ENCODE results near the gene ZDHHC8. TPM values are rescaled to one million over a fixed set of nuclear protein-coding genes. Genes with fewer than 3 reads are reported as not detected.

ZDHHC8 gene
- total RNA-seq, 3 donors from 2014 or later: 10.2 to 14.1 (median 11.2) TPM

DNA sequence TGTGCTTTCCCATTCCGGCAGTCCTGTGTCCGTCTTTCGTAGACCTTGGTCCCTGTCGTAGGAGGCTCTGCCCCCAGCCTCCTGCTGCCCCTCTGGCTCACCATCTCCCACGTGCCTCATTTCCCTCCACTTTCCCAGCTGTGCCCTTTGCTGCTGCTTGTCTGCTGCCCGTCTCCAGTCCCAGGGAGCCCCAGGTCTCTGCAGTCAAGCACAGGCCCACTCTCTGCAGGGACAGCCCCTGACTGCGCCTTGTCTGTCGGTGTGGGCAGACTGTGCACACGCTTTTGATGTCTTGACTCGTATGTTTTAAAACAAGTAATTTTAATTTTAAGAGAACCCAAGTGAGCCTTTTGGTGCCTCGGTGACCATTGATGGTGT is 39.1 kb upstream of the ZDHHC8 start:
- Histone ChIP-seq H3K27me3 (no peaks in the 10 kb centered on the region), H3K4me3 (no peak overlapping the region), H3K9me3 (no peaks in the 10 kb centered on the region), H3K27ac (no peak overlapping the region), H3K36me3 (peaks cover 23% of the 10 kb centered on the region), H3K4me1 (no peaks in the 10 kb centered on the region)
- TF ChIP-seq POLR2AphosphoS5 (IDR thresholded peaks at IDR 0.05) (no peak), POLR2A (IDR thresholded peaks at IDR 0.05) (no peak)
- TF ChIP-seq, protein P1, sequence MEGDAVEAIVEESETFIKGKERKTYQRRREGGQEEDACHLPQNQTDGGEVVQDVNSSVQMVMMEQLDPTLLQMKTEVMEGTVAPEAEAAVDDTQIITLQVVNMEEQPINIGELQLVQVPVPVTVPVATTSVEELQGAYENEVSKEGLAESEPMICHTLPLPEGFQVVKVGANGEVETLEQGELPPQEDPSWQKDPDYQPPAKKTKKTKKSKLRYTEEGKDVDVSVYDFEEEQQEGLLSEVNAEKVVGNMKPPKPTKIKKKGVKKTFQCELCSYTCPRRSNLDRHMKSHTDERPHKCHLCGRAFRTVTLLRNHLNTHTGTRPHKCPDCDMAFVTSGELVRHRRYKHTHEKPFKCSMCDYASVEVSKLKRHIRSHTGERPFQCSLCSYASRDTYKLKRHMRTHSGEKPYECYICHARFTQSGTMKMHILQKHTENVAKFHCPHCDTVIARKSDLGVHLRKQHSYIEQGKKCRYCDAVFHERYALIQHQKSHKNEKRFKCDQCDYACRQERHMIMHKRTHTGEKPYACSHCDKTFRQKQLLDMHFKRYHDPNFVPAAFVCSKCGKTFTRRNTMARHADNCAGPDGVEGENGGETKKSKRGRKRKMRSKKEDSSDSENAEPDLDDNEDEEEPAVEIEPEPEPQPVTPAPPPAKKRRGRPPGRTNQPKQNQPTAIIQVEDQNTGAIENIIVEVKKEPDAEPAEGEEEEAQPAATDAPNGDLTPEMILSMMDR (IDR thresholded peaks at IDR 0.05): no peak
- no peak for DNase-seq (ENCODE audit: low spot score in 2 of 2)
- intact Hi-C loops (cut with DNase I; ENCODE audit: low total_unique reads): no loop called here

DNA sequence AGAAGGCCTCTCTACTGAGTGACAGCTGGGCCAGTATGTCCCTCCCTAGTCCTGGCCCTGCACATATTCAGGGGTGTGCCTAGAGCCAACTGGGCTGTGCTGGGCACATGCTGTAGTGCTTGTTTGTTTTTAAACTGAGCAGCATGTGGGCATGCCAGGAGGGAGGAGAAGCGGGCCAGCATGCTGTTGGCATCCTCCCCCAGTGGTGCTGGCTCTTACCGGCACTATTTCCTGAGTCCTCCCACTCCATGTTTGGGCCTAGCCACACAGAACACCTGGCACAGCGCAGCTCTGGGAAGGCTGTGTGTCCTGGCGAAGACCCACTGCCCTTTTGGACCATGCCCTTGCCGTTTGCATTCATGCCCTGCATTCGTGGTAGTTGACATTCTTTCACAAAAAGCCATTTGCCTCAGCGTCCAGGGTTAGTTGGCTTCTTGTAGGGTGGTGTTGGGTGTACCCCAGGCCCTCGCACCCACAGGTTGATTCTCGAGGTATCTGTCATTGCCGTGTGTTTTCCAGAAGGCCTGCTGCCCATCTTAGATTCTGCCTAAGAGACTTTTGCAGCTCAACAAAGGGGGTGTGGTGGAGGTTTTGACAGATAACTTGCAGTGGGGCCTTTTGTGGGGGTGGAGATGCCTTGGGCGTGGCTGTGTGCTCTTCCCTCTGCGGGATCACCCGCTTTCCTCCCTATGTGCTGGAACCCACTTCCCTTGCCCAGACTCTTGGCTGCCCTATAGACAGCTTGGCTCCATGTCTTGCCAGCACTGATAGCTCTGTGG is 38.0 kb upstream of the ZDHHC8 start:
- intact Hi-C loops (cut with DNase I; ENCODE audit: low total_unique reads): no loop called here
- no peak overlapping the region for H3K4me3 ChIP-seq
- DNase-seq (ENCODE audit: low spot score in 2 of 2): peak in 1 of 2 donors; percentile 58
- peaks cover 13% of the 10 kb centered on the region for H3K36me3 ChIP-seq
- no peaks in the 10 kb centered on the region for H3K9me3 ChIP-seq
- no peaks in the 10 kb centered on the region for H3K4me1 ChIP-seq
- no peaks in the 10 kb centered on the region for H3K27me3 ChIP-seq
- TF ChIP-seq, protein P1 (IDR thresholded peaks at IDR 0.05): no peak
- TF ChIP-seq POLR2AphosphoS5 (IDR thresholded peaks at IDR 0.05): no peak
- no peak for TF ChIP-seq POLR2A (IDR thresholded peaks at IDR 0.05)
- H3K27ac ChIP-seq: no peak overlapping the region

DNA sequence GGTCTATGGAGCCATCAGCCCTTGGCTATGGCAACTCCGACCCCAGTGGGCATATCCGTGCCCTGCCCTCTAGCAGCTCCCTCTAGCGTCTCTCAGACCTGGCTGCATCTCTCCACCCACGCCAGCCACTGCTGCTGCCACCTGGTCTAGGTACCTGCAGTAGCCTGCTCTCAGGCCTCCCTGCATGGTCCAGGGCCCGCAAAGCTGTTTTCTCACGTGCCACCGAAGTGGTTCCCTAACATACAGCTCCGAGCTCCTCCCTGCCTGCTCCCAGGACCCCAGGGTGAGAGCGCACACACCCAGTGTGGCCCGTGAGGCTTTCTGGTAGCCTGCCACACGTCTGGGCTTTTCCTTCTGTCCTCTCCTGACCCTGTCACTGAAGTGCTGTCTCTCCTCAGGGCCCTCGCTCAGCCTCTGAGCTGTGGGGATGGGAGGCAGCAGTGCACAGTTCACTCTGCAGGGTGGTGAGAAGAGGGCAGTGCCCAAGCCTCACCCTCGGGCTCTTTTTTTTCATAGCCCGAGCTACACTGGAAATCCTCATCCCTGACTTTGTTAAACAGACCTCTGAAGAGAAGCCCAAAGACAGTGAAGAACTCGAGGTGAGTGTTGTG is 37.3 kb upstream of the ZDHHC8 start:
- intact Hi-C loops (cut with DNase I; ENCODE audit: low total_unique reads): no loop called here
- H3K36me3 ChIP-seq: peaks cover 13% of the 10 kb centered on the region
- no peak for DNase-seq (ENCODE audit: low spot score in 2 of 2)

DNA sequence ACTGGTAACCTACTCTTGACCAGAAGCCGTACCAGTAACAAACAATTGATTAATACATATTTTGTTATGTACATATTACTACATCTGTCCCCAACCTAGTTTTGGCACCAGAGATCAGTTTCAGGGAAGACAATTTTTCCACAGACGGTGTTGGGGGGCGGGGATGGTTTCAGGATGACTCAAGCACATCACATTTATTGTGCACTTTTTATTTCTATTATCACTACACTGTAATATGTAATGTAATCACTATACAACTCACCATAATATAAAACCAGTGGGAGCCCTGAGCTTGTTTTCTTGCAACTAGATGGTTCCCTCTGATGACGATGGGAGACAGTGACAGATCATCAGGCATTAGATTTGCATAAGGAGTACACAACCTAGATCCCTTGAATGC is 36.1 kb upstream of the ZDHHC8 start:
- TF ChIP-seq, protein P1 (IDR thresholded peaks at IDR 0.05): no peak
- no peak for TF ChIP-seq POLR2AphosphoS5 (IDR thresholded peaks at IDR 0.05)
- TF ChIP-seq POLR2A (IDR thresholded peaks at IDR 0.05): no peak
- H3K4me3 ChIP-seq: no peak overlapping the region
- no peaks in the 10 kb centered on the region for H3K9me3 ChIP-seq
- intact Hi-C loops (cut with DNase I; ENCODE audit: low total_unique reads): no loop called here
- H3K27me3 ChIP-seq: no peaks in the 10 kb centered on the region
- peaks cover 13% of the 10 kb centered on the region for H3K36me3 ChIP-seq
- H3K27ac ChIP-seq: no peak overlapping the region
- DNase-seq (ENCODE audit: low spot score in 2 of 2): no peak
- no peaks in the 10 kb centered on the region for H3K4me1 ChIP-seq

More for the DNA sequence above, 37.3 kb upstream of the ZDHHC8 start:
- H3K9me3 ChIP-seq: no peaks in the 10 kb centered on the region
- no peak overlapping the region for H3K4me3 ChIP-seq
- TF ChIP-seq POLR2A (IDR thresholded peaks at IDR 0.05): no peak
- TF ChIP-seq, protein P1 (IDR thresholded peaks at IDR 0.05): no peak
- TF ChIP-seq POLR2AphosphoS5 (IDR thresholded peaks at IDR 0.05): no peak
- no peak overlapping the region for H3K27ac ChIP-seq
- no peaks in the 10 kb centered on the region for H3K27me3 ChIP-seq
- H3K4me1 ChIP-seq: no peaks in the 10 kb centered on the region

Data from breast epithelium (tissue), 4 donors.